MM.1S (cell line): Measurements from ENCODE around the gene OR51B4.

Source experiments
- CTCF ChIP-seq: fragments of 300-600 bp; sonication (generic); IDR thresholded peaks from 2 replicates; pipeline ENCODE4 v1.5.1; 2016; ENCODE audit warnings: antibody characterized with exemption, low read length, mixed read lengths
- EZH2 ChIP-seq: fragments of 300-600 bp; sonication (generic); optimal IDR thresholded peaks from 2 replicates; pipeline ENCODE3; 2017; ENCODE audit warnings: low read depth, mild to moderate bottlenecking, antibody characterized with exemption, low read length, mixed read lengths
- EZH2phosphoT487 ChIP-seq: fragments of 300-600 bp; sonication (generic); IDR thresholded peaks from 2 replicates; pipeline ENCODE4 v1.6.1; 2018; ENCODE audit warnings: antibody characterized with exemption, low read length

DNA sequence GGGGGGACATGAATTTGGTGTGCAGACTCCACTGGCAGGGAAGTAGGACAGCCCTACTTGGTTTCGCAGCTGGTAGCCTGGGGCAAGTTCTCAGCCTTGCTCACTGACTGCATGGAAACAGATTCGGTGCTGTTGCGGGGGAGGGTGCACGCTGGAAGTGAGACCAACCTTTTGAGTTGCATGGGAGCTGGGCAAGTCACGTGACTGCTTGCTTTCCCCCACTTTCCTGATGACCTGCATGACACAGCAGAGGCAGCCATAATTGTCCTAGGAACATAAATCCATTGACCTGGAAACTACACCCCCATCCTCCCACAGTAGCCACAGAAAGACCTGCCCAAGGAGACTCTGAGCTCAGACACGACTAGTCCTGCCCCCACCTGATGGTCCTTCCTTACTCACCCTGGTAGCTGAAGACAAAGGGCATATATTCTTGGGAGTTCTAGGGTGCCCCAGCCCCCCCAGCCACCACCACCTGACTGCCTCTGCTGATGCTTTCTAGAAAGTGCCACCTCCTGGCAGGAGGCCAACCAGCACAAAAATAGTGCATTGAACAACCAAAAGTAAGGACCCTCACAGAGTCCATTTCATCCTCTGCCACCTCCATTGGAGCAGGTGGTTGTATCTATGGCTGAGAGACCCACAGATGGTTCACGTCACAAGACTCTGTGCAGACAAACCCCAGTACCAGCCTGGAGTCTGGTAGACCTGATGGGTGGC, 43.0 kb downstream of the OR51B4 start:
- TF ChIP-seq EZH2, result no peak
- no peak for TF ChIP-seq CTCF
- TF ChIP-seq EZH2phosphoT487, result no peak
